Activated CD8-positive, alpha-beta memory T cell treated with anti-CD3 and anti-CD28 coated beads for 4 hours (primary cell): ENCODE results near the gene FBXW5.

Source experiments
- DNase-seq, 2 donors: peaks; one replicate each; pipeline ENCODE4 v3.0.0-alpha.2; 2020; ENCODE audit warnings: low read depth in 2 of 2

Gene FBXW5

DNA sequence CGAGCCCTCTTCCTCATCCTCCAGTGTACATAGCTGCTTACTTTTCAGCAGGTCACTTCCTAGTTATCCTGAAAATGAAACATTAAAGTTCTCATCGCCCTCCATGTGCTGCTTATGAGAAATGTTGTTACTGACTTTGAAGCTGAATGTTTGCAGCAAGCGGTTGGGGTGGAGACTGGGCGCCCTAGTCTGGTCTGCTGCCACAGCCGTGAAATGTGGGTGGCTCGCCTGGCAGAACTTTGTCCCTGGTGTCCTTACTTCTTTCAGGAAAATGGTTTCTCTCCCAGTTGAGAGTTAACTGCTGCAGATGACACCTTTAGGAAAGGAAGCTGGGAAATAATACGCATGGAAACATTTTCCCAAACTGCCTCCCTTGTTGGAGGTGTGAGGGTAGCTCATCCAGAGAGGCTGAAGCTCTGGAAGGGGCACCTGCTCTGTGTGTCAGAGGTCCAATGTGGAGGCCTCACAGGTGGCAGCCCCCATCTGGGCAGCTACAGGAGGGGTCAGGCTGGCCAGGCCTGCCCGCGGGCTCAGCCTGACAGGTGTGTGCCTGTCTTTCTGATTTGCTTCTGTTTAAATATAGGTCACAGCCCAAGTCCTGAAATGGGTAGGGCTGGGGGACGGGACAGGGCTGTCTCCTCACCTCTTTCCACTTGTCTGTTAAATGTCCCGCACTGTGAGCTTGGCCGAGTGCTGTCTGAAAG, 34.2 kb downstream of the FBXW5 start:
- DNase-seq: no peak

DNA sequence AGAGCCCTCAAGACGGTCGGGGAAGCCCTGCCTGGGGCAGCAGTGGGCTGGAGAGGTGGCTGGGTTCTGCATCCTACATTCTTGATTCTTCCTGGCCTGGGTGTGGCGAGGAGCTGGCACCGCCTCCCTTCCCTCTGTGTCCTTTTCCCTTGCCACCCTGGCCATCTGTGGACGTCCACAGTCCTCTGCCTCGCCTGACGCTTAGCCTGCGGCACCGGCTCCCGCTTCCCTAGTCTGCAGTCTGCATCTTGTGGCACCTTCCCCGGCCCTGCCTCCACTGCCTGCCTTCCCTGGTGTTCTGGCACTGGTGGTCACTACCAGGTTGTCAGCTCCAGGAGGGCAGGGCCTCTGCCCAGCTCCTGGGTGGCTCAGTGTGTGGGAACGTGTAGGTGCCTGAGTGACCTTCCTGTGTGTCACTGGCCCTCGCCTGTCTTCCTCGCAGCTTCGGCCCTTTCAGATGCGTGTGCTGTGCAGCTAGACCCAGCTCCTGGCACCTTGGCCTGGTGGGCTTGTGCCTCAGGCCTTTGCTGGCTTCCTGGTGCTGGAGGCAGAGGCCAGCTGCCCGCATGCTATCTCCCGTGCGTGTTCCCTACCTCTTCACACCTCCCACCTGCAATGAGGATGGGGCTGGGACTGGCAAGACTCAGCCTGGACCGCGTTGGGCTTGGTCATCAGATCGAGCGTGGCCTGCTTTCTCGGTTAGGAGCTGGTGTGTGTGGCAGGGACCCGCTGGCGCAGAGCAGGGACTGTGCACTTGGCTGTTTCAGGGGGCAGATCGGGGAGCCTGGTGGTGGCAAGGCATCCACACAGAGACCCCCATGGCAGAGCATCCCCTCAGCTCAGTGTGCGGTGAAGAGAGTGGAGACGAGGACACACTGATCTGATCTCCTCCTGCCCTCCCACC, 37.3 kb downstream of the FBXW5 start:
- DNase-seq: no peak

DNA sequence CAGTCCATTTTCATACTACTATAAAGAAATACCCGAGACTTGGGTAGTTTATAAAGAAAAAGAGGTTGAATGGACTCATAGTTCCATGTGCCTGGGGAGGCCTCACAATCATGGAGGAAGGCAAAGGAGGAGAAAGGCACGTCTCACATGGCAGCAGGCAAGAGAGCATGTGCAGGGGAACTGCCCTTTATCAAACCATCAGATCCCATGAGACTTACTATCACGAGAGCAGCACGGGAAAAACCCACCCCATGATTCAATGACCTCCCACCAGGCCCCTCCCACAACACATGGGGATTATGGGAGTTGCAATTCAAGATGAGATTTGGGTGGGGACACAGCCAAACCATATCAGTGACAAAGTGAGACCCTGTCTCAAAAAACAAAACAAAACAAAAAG, 38.3 kb downstream of the FBXW5 start:
- no peak for DNase-seq

DNA sequence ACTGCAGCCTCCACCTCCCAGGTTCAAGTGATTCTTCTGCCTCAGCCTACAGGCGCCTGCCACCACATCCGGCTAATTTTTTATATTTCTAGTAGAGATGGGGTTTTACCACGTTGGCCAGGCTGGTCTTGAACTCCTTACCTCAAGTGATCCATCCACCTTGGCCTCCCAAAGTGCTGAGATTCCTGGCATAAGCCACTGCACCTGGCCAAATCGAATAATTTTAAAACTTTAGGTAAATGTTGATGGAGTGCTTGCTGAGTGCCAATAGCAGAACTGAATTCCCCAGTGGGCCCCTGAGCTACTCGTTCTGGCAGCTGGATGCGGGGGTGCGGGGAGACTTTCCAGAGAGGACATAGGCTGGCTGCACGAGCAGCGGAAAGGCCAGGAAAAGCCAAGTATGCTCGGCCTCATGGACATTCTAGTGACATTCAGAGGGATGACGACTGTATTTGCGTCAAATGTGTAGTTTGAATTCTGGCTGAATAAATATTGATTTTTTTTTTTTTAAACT, 41.4 kb downstream of the FBXW5 start:
- DNase-seq: no peak

DNA sequence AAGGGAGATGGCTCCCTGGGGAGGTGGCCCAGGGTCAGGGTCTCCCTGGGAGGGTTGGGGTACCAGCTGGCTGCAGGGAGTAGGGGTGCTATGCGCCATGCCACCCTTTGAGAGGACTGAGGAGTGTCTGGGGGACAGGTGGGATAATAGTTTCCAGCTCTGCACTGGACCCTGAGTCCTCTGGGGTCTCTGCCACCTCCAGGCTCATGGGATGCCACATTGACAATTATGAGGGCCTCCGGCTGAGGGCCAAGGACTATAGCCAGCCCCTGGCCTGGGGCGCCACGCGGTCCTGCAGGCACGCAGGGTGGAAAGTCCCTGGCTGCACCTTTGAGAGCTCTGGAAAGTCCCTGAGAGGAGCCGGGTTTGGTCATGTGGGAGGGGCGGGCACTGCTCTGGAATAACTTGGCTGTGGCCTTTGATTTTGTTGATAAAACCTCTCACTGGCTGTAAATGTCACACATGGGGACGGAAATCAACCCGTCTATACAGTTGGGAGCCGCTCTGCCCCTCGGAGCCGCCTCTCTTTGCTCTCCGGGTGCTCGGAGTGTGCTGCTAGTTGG, 42.2 kb downstream of the FBXW5 start:
- peak; percentile 65 to 81 for DNase-seq

GRCh38 chr9:136901516-136902258, 42.9 kb downstream of the FBXW5 start:
- peak; percentile 57 to 72 for DNase-seq

GRCh38 chr9:136900988-136901515, 43.5 kb downstream of the FBXW5 start:
- no peak for DNase-seq

GRCh38 chr9:136900556-136900955, 44.0 kb downstream of the FBXW5 start:
- no peak for DNase-seq

GRCh38 chr9:136899196-136899595, 45.3 kb downstream of the FBXW5 start:
- no peak for DNase-seq

DNA sequence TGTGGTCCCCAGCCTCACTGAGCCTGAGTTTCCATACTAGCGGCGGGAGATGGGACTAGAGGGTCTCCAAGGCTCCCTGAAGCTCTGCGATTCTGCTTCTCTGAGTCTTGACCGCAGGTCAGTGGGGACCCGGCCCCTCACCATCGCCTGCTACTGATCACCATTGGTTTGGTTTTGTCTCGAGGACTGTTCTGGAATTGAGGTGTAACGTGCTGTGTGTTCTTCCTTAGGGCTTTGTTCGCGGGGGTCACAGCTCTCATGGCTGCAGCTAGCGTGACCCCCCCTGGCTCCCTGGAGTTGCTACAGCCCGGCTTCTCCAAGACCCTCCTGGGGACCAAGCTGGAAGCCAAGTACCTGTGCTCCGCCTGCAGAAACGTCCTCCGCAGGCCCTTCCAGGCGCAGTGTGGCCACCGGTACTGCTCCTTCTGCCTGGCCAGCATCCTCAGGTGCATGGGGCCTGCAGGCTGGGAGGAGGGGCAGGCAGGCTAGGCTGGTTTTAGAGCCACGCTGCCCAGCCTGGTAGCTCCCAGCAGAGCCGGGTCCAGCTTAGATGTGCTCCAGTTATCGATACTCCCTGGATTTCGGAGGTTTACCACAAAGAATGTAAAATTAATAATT, 45.9 kb downstream of the FBXW5 start:
- DNase-seq: no peak

DNA sequence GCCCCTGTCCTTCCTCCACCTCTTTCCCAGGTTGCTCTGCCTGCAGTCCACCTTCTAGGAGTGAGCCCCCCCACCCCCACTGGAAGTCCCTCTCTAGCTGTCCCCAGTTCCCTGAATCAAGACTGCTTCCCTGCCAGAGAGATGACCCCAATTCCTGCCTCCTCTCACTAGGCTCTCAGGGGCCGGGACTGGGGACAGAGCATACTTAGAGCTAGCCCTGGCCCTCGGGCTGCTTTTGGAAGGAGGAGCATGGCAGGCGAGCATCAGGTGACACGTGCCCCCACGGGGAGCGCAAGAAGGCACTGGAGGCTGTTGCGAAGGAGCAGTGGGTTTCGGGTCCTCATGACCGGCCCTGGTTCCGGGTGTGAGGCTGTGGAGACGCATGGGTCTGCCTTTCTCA, 48.5 kb downstream of the FBXW5 start:
- no peak for DNase-seq

- no peak for DNase-seq
These were observed 53.9 kb downstream of the FBXW5 start for GRCh38 chr9:136890661-136891060.
